ENCODE results near the gene SCP2. TPM values are rescaled to one million over a fixed set of nuclear protein-coding genes. Genes with fewer than 3 reads are reported as not detected.
A peak's percentile ranks its signal among the peaks of the same experiment; 100 is the strongest.

The SCP2 gene
- polyA plus RNA-seq, 1 of the 3 experiments (the other 2 are of a cell fraction) = 49.5 TPM

GRCh38 chr1:52952112-52952511 lies 25.0 kb downstream of the SCP2 start (continued):
- no peak for TF ChIP-seq REST (IDR thresholded peaks at IDR 0.05; ENCODE audit: low read depth, low read length)
- no peak for TF ChIP-seq FOSL2 (IDR thresholded peaks at IDR 0.05; ENCODE audit: borderline replicate concordance, low read depth)
- no peak for TF ChIP-seq MXI1 (IDR thresholded peaks at IDR 0.05; ENCODE audit: low read depth, low read length)
- no peak for TF ChIP-seq FOXM1 (IDR thresholded peaks at IDR 0.05; ENCODE audit: low read depth)
- TF ChIP-seq RAD21 (IDR thresholded peaks at IDR 0.05; ENCODE audit: low read length) = no peak
- no peak for TF ChIP-seq GATA2 (CRISPR knock-in tag; IDR thresholded peaks at IDR 0.05)
- TF ChIP-seq ELF1 (IDR thresholded peaks at IDR 0.05) = no peak

GRCh38 chr1:52955129-52955970 lies 28.3 kb downstream of the SCP2 start:
- WGBS (ENCODE audit: low lambda C conversion rate) = 9% methylated on average over 6 of the region's 6 CpGs
- no peaks in the 10 kb centered on the region for H3K79me2 ChIP-seq (ENCODE audit: insufficient read depth)
- no peaks in the 10 kb centered on the region for H3K9me3 ChIP-seq
- no peaks in the 10 kb centered on the region for H3K36me3 ChIP-seq (replicated peaks in 1 of 2; ENCODE audit: control insufficient read depth in 1 of 2, insufficient read depth in 2 of 2, low read length in 1 of 2)
- H3F3A ChIP-seq (replicated peaks; ENCODE audit: insufficient read depth) = peaks cover 13% of the 10 kb centered on the region
- peaks cover 5 to 6% of the 10 kb centered on the region in 2 experiments; a peak in 3 of 4 replicates for H3K4me1 ChIP-seq (ENCODE audit: control insufficient read depth in 1 of 2, insufficient read depth in 2 of 2, low read depth in 1 of 2, low read length in 1 of 2)
- no peaks in the 10 kb centered on the region for H3K27me3 ChIP-seq (ENCODE audit: insufficient read depth)
- CTCF ChIA-PET = interaction anchor here (1.1 to 1.2 kb wide), 2 partner anchors 15 to 23 kb away, joined by 3 read pairs; no protein-coding TSS in a partner anchor
- H3K4me2 ChIP-seq = peak overlapping the region; percentile 63; the same call in 1 of the 2 replicates
- peak overlapping the region; percentile 13; the same call in 1 of the 2 replicates for H3K9ac ChIP-seq
- H2AFZ ChIP-seq (ENCODE audit: low read depth) = 0 out of 2 replicates have a peak overlapping the region, but pooled peaks have one; percentile 19
- POLR2A ChIA-PET = interaction anchor here (0.6 kb wide), 1 partner anchor 20 kb away, joined by 4 read pairs; no protein-coding TSS in a partner anchor
- no peaks in the 10 kb centered on the region for H4K20me1 ChIP-seq (ENCODE audit: insufficient read depth)
- peak; percentile 56 for DNase-seq
- peak overlapping the region in 1 of 2 experiments; percentile 55; a peak in 2 of 4 replicates for H3K4me3 ChIP-seq (ENCODE audit: low read depth in 2 of 2, low read length in 1 of 2)
- H3K9me2 ChIP-seq = 0 out of 2 replicates have a peak, but pooled peaks cover 3% of the 10 kb centered on the region
- peak overlapping the region; percentile 74 to 79 for H3K27ac ChIP-seq (ENCODE audit: low read depth in 2 of 2, low read length in 1 of 2)
- TF ChIP-seq MAX (IDR thresholded peaks at IDR 0.05; ENCODE audit: low read depth) (no peak; the same call in 1 of the 2 replicates), PBX3 (IDR thresholded peaks at IDR 0.05) (peak; percentile 89), ZBTB33 (IDR thresholded peaks at IDR 0.05; ENCODE audit: borderline replicate concordance, low read depth) (no peak), TCF12 (IDR thresholded peaks at IDR 0.05) (peak; percentile 94), CHD2 (IDR thresholded peaks at IDR 0.05; ENCODE audit: low read length, partially characterized antibody) (peak; percentile 34), IRF3 (IDR thresholded peaks at IDR 0.05; ENCODE audit: low read depth, low read length) (no peak), FOXM1 (IDR thresholded peaks at IDR 0.05; ENCODE audit: low read depth) (no peak), ELF1 (IDR thresholded peaks at IDR 0.05) (no peak), RAD21 (IDR thresholded peaks at IDR 0.05; ENCODE audit: low read length) (peak; percentile 1; the same call in 1 of the 2 replicates), SIN3A (IDR thresholded peaks at IDR 0.05; ENCODE audit: borderline replicate concordance, low read depth, low read length) (no peak), YY1 (IDR thresholded peaks at IDR 0.05; ENCODE audit: low read depth) (no peak), GATA2 (CRISPR knock-in tag; IDR thresholded peaks at IDR 0.05) (0 out of 2 replicates have a peak, but pooled peaks have one; percentile 12), GABPA (IDR thresholded peaks at IDR 0.05; ENCODE audit: low read depth) (no peak), POLR2AphosphoS5 (IDR thresholded peaks at IDR 0.05; ENCODE audit: low read depth, low read length) (peak; percentile 56; the same call in 1 of the 2 replicates), RCOR1 (IDR thresholded peaks at IDR 0.05; ENCODE audit: low read length) (no peak; the same call in 1 of the 2 replicates), MXI1 (IDR thresholded peaks at IDR 0.05; ENCODE audit: low read depth, low read length) (no peak), EP300 (IDR thresholded peaks at IDR 0.05; ENCODE audit: borderline replicate concordance in 1 of 2, low read depth in 1 of 2, low read length in 1 of 2) (peak; percentile 44 to 45; a peak in 3 of 4 replicates), EZH2phosphoT487 (IDR thresholded peaks at IDR 0.05; ENCODE audit: borderline replicate concordance, low read depth) (no peak), NFIC (IDR thresholded peaks at IDR 0.05; ENCODE audit: borderline replicate concordance) (peak; percentile 92)

All from SK-N-SH (cell line).